ENCODE data around the gene ELMO1.

Gene ELMO1

DNA sequence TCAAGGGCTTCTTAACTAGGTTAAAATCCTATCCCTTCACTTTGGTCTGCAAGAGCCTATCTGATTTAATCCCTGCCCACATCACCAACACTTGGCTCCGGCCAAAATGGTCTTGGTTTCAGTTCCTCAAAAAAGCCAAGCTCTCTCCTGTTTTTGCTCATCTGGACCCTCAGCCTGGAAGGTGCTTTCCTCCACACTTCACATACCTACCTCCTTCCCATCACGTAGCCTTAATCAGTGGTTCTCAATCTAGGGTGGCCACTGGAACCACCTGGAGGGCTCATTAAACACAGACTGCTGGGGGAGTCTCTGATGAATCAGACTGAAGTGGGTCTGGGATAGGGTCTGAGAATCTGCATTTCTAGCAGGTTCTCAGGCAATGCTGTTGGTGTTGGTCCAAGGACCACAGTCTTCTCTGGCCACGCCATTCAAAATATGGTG lies 497.4 kb downstream of the ELMO1 start:
- DNase-seq (ENCODE audit: low read depth in 2 of 2), result no peak

GRCh38 chr7:36949711-36950600 lies 498.7 kb downstream of the ELMO1 start:
- DNase-seq (ENCODE audit: low read depth in 2 of 2), result no peak

- no peak for DNase-seq (ENCODE audit: low read depth in 2 of 2)
Measured at GRCh38 chr7:36946401-36946739, 502.3 kb downstream of the ELMO1 start.

GRCh38 chr7:36945612-36946400 lies 502.9 kb downstream of the ELMO1 start:
- DNase-seq (ENCODE audit: low read depth in 2 of 2), result no peak

DNA sequence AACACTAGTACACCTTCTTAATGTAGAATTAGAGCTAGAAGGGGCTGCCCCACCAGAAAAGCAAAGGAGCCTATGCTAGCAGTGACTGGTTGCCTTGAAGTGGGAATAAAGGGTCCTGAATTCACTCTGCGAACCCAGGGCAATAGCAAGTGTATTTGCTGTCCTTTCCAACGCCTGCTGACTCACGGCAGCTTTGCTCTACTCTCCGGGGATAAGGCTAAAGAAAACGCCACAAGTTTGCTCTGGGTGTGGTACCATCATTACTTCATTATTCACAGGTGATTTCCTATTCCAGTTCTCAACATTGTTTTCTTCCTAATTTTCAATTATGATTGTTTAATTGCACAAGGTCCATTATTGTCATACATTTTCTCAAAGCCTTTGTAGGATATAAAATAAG lies 503.8 kb downstream of the ELMO1 start:
- DNase-seq (ENCODE audit: low read depth in 2 of 2), result no peak

DNA sequence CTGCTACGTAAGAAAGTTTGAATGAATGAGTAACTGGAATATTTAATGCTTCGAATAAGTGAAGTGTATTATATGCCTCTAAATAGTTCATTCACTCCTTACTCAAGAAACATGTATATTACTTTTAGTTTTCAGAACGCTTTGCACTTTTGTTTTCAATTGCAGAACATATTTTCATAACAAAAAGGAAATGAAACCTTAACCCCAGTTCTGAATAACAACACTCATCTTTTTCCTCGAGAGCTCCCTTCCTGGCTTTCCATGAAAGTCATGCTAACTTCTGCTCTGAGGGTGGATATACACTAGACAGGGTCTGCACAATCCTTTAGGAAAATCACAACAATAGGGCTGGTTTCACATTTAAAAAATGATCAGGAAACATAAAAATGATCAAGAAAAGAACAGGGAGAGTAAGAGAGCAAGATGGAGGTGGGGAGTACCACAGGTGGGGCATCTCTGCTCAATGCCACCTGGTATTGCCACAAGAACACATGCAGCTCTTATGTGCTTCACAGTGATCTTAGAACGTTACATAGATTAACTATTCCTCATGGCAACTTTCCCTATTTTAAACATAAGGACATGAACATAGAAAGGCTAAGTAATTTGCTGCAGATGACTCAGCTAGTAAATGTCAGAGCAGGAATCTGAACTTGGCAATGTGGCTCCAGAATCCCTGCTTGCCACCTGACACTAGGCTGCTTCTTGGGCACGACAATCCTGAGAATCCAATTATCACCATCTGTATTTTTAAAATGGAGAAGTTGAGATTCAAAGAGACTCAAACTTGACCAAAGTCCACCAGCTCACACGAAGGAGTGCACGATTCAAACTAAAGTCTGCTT lies 504.9 kb downstream of the ELMO1 start:
- no peak for DNase-seq (ENCODE audit: low read depth in 2 of 2)

GRCh38 chr7:36942955-36943354 lies 505.7 kb downstream of the ELMO1 start:
- no peak for DNase-seq (ENCODE audit: low read depth in 2 of 2)

DNA sequence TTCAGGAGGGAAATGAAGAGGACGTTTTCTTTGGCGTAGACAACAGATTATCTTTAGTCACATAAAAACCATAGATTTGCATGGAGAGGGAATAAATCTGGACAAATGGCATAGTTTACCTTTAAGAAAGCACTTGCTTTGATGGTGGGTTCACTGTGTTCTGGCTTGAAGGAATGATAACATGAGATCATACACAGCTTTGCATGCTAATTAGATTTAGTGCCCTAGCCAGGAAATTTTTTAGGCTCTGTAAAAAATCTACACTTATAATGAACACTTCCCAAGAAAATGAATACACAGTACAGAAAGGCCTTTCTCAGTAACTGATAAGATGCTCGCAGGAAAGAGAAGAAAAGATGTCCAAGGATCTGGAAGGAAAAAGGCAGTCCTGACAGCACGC lies 506.1 kb downstream of the ELMO1 start:
- DNase-seq (ENCODE audit: low read depth in 2 of 2), result no peak

GRCh38 chr7:36942025-36942424 lies 506.6 kb downstream of the ELMO1 start:
- DNase-seq (ENCODE audit: low read depth in 2 of 2), result no peak

DNA sequence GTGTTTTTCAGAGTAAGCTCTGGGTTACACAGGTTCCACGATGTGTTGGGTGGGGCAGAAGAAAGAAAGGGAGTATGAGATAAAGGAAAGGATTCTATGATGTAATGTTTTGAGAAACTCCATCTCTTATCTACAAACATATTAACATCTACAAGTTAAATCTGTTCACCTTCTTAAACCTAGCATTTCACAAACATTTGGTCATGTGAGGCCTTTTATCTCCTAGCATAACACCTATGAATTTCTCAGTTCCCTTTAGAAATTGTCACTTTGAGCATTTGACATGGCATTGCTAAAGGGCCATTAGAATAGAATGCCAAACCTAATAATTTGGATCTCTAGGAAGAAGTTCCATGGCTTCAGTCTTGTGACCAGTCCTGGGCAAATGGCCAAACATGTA lies 507.3 kb downstream of the ELMO1 start:
- DNase-seq (ENCODE audit: low read depth in 2 of 2), result no peak

- DNase-seq (ENCODE audit: low read depth in 2 of 2), result no peak
Measured at GRCh38 chr7:36939816-36940215, 508.8 kb downstream of the ELMO1 start.

- no peak for DNase-seq (ENCODE audit: low read depth in 2 of 2)
Measured at GRCh38 chr7:36937754-36938563, 510.7 kb downstream of the ELMO1 start.

GRCh38 chr7:36931892-36932291 lies 516.8 kb downstream of the ELMO1 start:
- no peak for DNase-seq (ENCODE audit: low read depth in 2 of 2)

GRCh38 chr7:36929791-36930190 lies 518.9 kb downstream of the ELMO1 start:
- DNase-seq (ENCODE audit: low read depth in 2 of 2), result no peak

GRCh38 chr7:36928718-36929117 lies 519.9 kb downstream of the ELMO1 start:
- no peak for DNase-seq (ENCODE audit: low read depth in 2 of 2)

- no peak for DNase-seq (ENCODE audit: low read depth in 2 of 2)
Measured at GRCh38 chr7:36928311-36928710, 520.4 kb downstream of the ELMO1 start.

GRCh38 chr7:36925691-36926090 lies 523.0 kb downstream of the ELMO1 start:
- DNase-seq (ENCODE audit: low read depth in 2 of 2), result no peak

DNA sequence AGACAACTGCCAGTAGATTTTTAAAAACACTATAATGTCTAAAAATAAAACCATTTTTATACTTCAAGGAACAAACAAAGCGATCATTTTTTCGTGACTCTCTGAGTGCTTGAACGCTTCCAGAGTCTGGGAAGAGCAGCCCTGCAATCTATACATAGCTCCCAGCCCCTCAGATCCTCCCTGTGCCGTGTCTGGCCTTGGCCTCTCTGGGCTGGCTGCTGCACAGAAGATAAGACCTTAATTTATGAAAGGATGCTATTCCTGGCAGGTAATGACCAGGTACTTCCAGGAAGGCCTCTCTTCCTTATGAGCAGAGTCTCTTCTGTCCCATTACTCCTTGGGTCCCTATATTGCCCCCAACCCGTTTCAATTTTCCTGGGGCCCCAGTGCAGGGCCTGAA lies 523.5 kb downstream of the ELMO1 start:
- DNase-seq (ENCODE audit: low read depth in 2 of 2), result no peak

- DNase-seq (ENCODE audit: low read depth in 2 of 2), result no peak
Measured at GRCh38 chr7:36923943-36924436, 524.7 kb downstream of the ELMO1 start.

DNA sequence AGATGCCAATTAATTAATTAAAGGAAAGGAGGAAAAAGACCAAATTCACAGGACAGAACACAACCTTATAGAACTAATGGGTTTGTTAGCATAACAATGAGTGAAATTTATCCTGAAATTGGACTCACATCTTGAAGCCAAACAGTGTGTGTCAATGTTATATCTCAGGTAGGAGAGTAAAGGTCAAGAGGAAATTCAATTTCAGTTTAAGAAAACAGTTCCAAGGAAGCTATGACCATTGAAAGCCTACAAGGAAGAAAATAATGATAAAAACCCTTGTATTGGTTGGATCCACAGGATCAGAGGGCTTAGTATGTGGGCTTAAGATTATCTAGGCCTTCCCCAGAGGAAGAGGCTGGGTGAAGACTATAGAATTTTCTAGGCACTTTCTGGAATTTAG lies 525.5 kb downstream of the ELMO1 start:
- no peak for DNase-seq (ENCODE audit: low read depth in 2 of 2)

GRCh38 chr7:36920433-36920832 lies 528.2 kb downstream of the ELMO1 start:
- no peak for DNase-seq (ENCODE audit: low read depth in 2 of 2)
